Effector CD8-positive, alpha-beta T cell (primary cell): Measurements from ENCODE around the gene KDM6B.

ENCODE experiments used
- DNase-seq: peaks from one replicate; lab custom pipeline; 2025; lab: John Stamatoyannopoulos, UW

The KDM6B gene

GRCh38 chr17:7820231-7820630 lies 13.8 kb upstream of the KDM6B start:
- DNase-seq = no peak

GRCh38 chr17:7822126-7822525 lies 11.9 kb upstream of the KDM6B start:
- DNase-seq = no peak

DNA sequence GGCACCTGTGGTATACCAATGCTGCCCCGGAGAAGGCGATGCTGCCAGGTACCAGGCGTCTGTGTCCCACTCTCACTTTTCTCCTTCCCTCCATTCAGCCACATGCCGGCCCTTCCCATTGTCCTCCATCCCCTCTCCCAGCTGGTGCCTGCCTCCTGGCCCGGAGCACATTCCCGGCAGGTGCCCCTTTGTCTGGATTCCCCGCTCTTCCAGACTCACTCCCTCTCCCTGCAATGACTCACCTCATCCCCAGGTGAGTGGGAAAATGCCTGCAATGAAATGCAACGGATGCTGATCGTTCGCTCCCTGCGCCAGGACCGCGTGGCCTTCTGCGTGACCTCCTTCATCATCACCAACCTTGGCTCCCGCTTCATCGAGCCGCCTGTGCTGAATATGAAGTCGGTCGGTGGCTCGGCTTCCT lies 10.4 kb upstream of the KDM6B start:
- DNase-seq = no peak

DNA sequence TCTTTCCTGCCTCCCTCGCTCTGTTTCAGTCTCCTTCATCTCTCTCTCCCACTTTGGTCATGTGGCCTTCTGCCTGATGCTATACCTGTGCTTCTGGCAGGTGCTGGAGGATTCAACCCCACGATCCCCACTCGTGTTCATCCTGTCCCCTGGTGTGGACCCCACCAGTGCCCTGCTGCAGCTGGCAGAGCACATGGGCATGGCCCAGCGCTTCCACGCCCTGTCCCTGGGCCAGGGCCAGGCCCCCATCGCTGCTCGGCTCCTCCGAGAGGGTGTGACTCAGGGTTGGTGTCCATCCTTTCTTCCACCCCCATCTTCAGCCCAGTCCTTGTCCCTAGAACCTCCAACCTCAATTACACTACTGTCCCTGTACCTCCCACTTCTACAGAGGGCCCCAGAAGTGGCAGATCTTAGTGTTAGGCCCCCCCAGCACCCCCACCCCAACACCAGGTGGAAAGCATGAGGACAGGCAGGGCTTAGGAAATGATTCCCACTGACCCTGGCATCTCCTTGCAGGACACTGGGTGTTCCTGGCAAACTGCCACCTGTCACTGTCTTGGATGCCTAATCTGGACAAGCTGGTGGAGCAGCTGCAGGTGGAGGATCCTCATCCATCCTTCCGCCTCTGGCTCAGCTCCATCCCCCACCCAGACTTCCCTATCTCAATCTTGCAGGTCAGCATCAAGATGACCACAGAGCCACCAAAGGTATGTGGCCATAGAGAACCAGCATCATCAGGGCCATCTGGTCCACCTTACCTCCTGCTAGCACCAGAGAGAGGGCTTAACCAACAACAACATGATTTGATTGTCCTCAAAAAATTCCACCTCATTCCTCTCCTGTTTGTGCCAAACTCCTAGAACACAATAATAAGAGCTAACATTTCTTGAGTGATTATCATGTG lies 9.7 kb upstream of the KDM6B start:
- no peak for DNase-seq

DNA sequence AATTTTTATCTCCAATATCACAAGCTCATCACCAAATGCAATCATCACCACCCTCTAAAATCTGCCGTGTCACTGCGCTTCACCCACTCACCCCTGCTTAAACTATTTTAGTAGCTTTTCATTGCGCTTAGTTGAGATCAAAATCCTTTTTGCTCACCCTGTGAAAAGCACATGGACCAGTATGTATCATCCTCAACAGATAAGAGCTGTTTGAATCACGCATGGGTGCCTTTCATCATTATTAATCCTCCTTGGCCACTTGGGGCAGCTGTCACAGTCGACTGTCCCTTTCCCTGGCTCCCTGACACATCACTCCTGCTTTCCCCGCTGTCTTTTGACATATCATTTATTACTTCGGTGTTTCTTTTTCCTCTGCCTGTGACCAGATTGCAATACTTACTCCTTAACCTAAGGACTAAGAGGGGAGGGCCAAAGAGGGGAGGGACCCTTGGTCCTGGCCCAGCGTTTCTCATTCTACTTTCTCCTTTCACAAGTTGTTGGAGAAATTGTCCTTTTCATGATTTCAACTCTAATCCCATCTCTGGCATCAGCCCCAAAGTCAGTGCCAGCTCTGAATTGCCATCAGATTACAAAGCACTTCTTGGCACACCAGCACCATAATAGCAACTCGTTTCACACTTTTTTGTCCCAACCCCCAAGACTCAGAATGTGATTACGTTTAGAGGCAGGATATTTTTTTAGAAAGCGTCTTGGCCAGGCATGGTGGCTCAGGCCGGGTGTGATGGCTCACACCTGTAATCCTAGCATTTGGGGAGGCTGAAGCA lies 8.6 kb upstream of the KDM6B start:
- no peak for DNase-seq

DNA sequence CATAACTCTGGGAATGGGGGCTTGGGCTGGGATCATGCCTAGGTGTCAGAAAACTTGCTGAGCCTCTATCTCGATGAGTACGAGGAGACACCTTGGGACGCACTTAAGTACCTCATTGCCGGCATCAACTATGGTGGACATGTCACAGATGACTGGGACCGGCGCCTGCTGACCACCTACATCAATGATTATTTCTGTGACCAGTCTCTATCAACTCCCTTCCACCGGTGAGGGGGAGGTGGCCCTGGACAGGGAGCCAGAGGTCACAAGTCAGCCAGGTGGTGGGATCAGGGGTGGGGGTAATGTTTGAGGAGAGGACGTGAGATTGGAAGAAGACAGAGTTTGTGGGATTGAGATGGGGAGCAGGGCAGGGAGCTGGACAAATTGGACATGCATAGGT lies 3.4 kb upstream of the KDM6B start:
- DNase-seq = no peak

DNA sequence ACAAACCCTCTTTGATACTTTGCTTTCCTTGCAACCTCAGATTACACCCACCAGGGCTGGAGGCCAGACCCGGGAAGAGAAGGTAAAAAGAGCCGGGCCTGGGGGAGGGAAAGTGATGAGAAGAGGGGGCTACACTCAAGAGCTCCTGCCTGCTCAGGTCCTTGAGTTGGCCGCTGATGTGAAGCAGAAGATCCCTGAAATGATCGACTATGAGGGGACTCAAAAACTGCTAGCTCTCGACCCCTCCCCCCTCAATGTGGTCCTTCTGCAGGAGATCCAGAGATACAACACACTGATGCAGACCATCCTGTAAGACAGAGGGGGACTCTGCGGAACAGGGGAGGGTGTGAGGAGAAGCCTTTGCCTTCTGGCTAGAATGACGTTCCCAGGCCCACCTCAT lies 2.8 kb upstream of the KDM6B start:
- no peak for DNase-seq

GRCh38 chr17:7832431-7832830 lies 1.6 kb upstream of the KDM6B start:
- no peak for DNase-seq

- no peak for DNase-seq
These were observed 814 bp upstream of the KDM6B start for GRCh38 chr17:7833011-7833794.

DNA sequence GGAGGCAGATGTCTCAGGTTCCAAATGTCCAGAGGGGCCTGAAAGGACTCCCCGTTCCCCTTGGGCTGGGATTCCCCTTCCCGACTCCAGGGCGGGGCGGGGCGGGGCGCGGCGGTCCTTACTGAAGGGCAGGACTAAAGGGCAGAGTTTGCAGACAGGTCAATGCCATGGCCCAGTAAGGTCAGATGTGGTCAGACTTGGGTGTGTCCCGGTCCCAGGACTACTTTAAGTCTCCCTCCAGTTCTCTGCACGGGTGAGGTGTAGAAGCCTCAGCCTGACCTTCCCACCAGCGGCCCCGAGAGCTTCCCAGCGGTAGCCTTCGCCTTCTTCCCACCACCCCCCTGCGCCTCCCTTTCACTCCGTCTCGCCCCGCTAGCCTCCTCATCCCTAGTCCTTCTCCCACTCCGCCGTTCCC lies 532 bp downstream of the KDM6B start:
- peak; percentile 78 for DNase-seq

DNA sequence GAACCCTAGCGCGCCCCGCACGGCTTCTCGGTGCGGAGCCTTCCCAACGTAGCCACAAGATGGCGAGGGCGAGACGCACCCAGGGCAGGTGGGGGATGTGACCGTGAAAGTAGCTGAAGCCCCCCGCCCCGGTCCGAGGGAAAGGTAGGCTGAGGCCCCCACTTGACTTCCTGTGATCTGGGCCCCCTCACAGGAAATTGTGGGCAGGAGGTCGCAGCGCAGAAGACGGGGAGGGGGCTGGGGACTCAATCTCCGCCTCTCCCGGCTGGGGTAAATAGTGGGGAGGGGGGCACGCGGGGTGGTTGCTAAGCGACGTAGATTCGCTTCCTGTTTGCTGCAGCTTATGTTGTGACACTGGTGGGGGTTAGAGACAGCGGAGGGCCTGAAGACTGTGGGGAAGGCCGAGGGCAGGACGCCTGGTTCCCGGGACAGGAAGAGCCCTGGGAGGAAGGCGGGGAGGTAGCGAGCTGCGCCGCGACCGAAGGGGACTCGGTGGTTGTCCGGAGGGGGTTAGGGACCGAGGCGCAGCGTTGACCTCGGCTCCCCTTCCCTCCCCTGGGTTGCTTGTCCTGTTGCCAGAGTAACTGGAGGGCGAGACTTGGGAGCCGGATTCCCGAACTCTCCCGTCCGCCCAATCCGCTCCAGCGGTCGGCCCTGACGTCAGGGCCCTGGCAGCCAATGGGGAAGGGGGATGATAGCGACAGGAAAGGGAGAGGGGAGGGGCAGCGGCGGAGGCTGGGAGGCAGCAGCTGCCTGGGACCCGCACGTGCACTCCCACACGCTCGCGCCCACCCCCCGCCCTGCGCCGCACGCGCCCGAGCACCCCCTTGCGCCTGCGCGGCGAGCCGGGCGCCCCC lies 1.2 kb downstream of the KDM6B start:
- DNase-seq = peak; percentile 93

DNA sequence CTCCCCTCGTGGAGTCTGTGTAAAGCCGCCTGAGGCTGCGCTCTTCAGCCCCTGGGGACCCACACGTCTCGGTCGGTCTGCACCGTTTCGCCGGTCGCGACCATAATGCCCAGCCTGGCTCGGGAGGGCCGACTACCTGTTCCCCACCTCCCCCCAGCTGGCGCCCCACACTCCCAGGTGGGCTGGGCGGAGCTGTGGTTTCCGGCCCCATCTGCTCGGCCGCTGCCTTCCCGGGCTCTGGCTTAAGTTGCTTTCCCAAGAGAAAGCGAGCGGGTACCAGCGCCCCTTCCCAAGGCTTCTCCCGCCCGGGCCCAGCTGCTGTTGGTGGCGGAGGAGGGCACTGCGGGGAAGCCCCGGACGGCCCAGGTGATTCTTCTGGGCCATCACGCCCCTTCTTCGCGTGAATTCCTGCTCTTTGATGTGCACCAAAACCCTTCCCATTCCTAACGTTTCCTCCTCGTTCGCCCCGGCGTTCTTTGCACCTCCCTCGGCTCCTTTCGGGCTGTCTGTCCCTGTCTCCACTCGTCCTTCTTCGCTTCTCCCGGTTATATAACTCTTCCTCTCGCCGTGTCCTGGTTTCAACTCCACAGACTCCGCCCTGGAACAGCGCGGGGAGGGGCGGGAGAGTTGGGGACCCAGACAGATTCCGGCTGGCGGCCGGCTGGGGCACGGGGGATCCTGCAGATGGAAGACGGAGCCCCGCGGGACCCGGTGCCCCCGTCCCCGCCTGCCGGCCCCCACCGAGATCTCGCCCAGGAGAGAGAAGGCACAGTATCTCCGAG lies 2.0 kb downstream of the KDM6B start:
- peak; percentile 55 for DNase-seq

GRCh38 chr17:7836596-7837407 lies 2.8 kb downstream of the KDM6B start:
- peak; percentile 56 for DNase-seq

- DNase-seq = no peak
These were observed 3.5 kb downstream of the KDM6B start for GRCh38 chr17:7837408-7838088.

- no peak for DNase-seq
These were observed 4.4 kb downstream of the KDM6B start for GRCh38 chr17:7838090-7839075.

DNA sequence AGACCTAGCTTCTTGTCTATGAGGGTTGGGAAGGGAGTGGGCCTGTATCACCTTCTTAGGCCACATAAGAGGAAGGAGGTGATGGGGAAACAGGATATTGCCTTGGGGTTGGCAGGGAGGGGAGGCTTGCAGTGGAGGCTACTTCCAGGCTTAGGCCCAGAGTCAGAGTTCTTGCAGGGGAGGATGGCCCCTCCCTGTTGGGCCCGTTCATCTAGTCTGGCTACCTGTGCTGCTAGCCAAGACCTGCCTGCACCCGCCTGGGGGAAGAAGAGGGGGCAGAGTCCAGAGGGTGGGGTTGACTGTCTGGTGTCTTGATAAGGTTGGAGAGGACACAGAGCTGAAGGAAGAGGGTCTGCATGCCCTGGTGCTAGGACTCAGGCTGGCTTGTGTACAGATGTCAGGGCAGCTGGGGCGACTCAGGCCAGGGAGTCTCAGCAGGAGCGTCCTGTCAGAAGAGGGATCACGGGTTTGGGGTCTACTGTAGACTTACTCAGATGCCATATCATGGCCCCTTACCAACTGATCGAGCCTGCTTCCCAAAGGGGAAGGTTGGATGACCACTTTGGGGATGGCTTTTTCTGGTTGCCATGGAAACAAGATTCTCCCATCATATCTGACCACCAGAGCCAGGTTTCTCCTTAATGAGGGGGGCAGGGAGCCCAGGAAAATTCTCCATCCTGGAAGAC lies 5.3 kb downstream of the KDM6B start:
- DNase-seq = no peak

DNA sequence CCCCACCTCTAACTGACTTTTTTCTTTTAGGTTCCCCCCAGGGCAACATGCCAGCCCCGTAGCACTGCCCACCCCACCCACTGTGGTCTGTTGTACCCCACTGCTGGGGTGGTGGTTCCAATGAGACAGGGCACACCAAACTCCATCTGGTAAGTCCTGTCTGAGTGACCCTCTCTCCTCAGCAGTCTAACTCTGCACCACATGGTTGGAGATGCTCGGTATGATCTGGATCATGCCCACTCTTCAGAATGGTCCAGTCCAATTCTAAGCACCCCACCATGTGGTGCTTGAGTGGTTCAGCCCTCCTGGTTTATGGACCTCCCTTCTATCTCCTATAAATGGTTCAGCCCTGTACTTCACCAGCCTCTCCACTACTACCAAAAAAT lies 5.9 kb downstream of the KDM6B start:
- DNase-seq = no peak
